KOPT-K1 (cell line): Measurements from ENCODE around the gene PWP2.
"Not testable (repeated sequence)": the region's sequence is repeated elsewhere in the genome, so short reads cannot be mapped to it uniquely, and the experiment has no call there.

Experiments used
- H3K27ac ChIP-seq: fragments of 200-600 bp; sonication (generic); 2 replicates; pipeline ENCODE4 v1.5.1; 2016; ENCODE audit warnings: antibody characterized with exemption, mild to moderate bottlenecking, low read depth, low read length; ENCODE audit not compliant: poor library complexity, severe bottlenecking
- H3K36me3 ChIP-seq: fragments of 200-600 bp; sonication (generic); 2 replicates; pipeline ENCODE4 v1.5.1; 2017; ENCODE audit warnings: antibody characterized with exemption, mild to moderate bottlenecking, low read length, moderate library complexity; ENCODE audit not compliant: insufficient read depth
- H3K9me3 ChIP-seq: fragments of 200-600 bp; sonication (generic); 2 replicates; pipeline ENCODE4 v1.5.1; 2017; ENCODE audit warnings: antibody characterized with exemption, low read length, mild to moderate bottlenecking; ENCODE audit not compliant: insufficient read depth, poor library complexity, severe bottlenecking

Gene PWP2

DNA sequence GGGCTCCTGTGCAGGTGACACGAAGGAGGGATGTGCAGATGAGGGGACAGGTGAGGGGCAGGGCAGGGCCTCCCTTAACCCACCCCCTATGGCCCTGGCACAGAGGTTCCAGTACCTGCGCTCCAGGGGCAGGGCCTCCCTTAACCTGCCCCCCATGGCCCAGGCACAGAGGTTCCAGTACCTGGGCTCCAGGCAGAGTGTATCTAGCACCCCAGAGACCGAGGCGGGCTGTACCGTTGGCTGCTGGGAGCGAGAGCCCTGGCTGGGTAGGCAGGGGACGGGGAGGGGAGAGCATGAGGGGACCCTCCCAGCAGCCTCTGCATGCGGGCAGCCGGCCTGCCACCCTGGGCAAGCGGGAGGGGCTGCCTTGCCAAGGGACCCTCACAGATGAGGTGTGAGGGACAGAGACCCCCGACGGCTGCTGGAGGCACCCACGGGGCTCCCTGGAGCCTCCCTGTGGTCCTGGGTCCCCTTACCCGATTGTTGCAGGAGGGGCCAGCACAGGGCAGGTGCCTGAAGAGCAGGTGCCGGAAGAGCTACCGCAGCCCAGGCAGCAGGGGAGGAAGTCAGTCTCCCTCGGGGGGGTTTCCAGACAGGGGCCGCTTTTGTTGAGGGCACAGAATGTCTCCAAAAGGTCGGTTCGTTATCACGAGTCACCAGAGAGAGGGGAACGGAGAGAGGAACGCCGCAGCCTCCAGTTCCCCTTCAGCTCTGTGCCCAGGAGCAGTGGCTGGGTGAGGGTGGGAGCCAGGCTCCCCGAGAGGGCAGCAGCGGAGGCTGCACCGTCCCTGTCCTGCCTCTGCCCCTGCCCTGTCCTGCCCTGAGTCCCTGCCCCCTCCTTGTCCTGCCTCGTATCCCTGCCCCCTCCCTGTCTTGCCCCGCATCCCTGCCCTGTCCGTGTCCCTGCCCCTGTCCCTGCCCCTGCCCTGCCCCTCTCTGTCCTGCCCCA is 52.4 kb downstream of the PWP2 start:
- H3K9me3 ChIP-seq, H3K27ac ChIP-seq, H3K36me3 ChIP-seq: not testable (repeated sequence)

- not testable (repeated sequence) for H3K36me3 ChIP-seq, H3K27ac ChIP-seq, H3K9me3 ChIP-seq
These were observed 53.1 kb downstream of the PWP2 start for GRCh38 chr21:44160298-44160672.

- H3K27ac ChIP-seq, H3K9me3 ChIP-seq: not testable (repeated sequence)
These were observed 53.6 kb downstream of the PWP2 start for GRCh38 chr21:44160821-44161220.

DNA sequence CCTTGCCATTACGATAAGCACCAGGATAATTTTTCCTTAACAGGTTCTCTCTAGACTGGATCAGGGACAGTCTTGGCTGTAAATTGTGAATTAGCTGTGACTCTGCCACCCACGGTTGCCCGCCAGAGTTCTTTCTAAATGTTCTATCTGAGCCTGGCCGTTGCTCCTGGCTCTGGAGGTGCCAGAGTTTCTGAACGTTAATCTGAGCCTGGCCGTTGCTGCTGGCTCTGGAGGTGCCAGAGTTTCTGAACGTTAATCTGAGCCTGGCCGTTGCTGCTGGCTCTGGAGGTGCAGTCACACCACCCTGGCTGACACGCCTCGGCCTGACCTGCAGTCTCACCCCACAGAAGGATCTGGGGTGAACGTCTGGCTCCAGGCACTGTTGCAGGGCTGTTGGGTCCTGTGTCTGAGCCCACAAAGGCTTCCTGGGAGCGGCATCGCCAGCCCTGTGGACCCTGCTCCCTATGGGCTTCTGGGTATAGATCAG is 56.0 kb downstream of the PWP2 start:
- not testable (repeated sequence) for H3K9me3 ChIP-seq, H3K27ac ChIP-seq, H3K36me3 ChIP-seq

More at GRCh38 chr21:44160821-44161220, 53.6 kb downstream of the PWP2 start:
- not testable (repeated sequence) for H3K36me3 ChIP-seq

- H3K9me3 ChIP-seq, H3K36me3 ChIP-seq, H3K27ac ChIP-seq: not testable (repeated sequence)
These were observed 58.7 kb downstream of the PWP2 start for GRCh38 chr21:44165933-44166332.

DNA sequence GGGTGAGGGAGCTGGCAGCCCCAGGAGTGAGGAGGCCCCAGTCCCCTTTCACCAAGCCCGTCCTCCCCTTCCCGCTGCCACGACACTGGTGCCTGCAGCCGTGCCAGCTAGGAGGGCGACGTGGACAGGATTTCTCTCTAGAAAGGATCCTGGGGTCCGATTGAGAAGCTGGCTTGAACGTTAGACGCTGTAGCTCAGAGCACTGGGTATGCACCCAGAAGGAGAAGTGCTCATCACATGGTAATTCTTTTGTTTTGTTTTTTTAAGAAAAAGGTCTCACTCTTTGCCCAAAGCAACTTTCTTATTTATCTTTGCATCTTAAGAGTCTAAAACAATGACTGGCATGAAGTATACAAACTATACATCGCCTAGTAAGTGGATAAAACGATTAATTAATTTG is 60.3 kb downstream of the PWP2 start:
- not testable (repeated sequence) for H3K9me3 ChIP-seq, H3K27ac ChIP-seq, H3K36me3 ChIP-seq

DNA sequence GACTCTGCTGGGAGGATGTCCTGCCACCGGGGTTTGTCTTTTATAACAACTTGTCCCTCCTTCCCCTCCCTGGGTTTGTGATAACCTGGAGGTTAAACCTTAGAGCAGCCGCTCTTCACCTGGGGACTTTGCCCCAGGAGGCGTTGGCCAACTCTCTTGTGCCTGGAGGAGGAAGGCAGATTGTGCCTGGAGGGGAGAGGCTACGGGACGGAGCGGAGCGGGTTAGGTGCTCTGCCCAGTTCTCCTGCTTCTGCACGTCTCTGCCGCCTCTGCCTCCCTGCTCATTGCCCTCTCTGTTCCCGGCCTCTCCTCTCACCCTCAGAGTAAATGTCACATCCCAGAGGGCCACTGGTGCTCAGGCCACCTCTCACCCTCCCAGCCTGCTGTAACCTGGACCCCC is 63.1 kb downstream of the PWP2 start:
- not testable (repeated sequence) for H3K27ac ChIP-seq, H3K9me3 ChIP-seq, H3K36me3 ChIP-seq

- not testable (repeated sequence) for H3K9me3 ChIP-seq, H3K36me3 ChIP-seq, H3K27ac ChIP-seq
These were observed 63.7 kb downstream of the PWP2 start for GRCh38 chr21:44170863-44171262.

GRCh38 chr21:44171962-44172572 is 64.9 kb downstream of the PWP2 start:
- not testable (repeated sequence) for H3K36me3 ChIP-seq, H3K9me3 ChIP-seq, H3K27ac ChIP-seq

GRCh38 chr21:44172741-44173140 is 65.5 kb downstream of the PWP2 start:
- H3K27ac ChIP-seq, H3K9me3 ChIP-seq, H3K36me3 ChIP-seq: not testable (repeated sequence)

DNA sequence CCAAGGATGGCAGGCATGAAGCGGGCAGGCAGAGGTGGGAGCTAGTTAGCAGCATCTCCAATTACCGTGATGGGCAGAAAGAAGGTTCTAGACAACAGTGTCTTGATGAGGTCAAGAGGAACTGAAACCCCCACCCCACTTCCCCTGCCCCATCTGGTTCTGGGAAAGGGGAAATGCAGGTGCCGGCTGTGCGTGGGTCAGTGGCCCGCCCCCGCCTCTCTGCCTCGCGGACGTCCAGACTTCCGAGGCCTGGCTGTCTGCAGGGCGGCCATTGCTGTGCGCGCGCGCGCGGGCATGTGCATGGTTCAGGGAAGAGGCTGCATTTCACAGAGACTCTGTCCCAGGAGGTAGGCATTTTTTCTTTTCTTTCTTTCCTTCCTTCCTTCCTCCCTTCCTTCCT is 68.0 kb downstream of the PWP2 start:
- not testable (repeated sequence) for H3K9me3 ChIP-seq, H3K27ac ChIP-seq, H3K36me3 ChIP-seq

GRCh38 chr21:44176127-44176526 is 68.9 kb downstream of the PWP2 start:
- not testable (repeated sequence) for H3K36me3 ChIP-seq, H3K27ac ChIP-seq, H3K9me3 ChIP-seq
